GM19372 (cell line): ENCODE data around the gene P2RY14.
"Not testable (repeated sequence)": the region's sequence is repeated elsewhere in the genome, so short reads cannot be mapped to it uniquely, and the experiment has no call there.

Source experiments
- ATAC-seq: cut with Tn5 transposase; IDR thresholded peaks from one replicate; pipeline ENCODE4 v1.9.1; 2021; ENCODE audit warnings: mild to moderate bottlenecking, low read depth, moderate library complexity; ENCODE audit not compliant: unreplicated experiment

P2RY14 gene

GRCh38 chr3:151196434-151196833 is 81.9 kb downstream of the P2RY14 start:
- no peak for ATAC-seq

GRCh38 chr3:151195826-151196225 is 82.5 kb downstream of the P2RY14 start:
- ATAC-seq, result no peak

- ATAC-seq, result no peak
Observed at GRCh38 chr3:151192545-151192944, 85.8 kb downstream of the P2RY14 start.

- ATAC-seq, result no peak
Observed at GRCh38 chr3:151191095-151191494, 87.2 kb downstream of the P2RY14 start.

- ATAC-seq, result no peak
Observed at GRCh38 chr3:151183265-151183671, 95.1 kb downstream of the P2RY14 start.

GRCh38 chr3:151182349-151183079 is 95.8 kb downstream of the P2RY14 start:
- no peak for ATAC-seq

GRCh38 chr3:151178208-151178845 is 100.0 kb downstream of the P2RY14 start:
- no peak for ATAC-seq

GRCh38 chr3:151175952-151176351 is 102.4 kb downstream of the P2RY14 start:
- ATAC-seq, result no peak

- no peak for ATAC-seq
Observed at GRCh38 chr3:151174351-151174750, 104.0 kb downstream of the P2RY14 start.

GRCh38 chr3:151171145-151171757 is 107.1 kb downstream of the P2RY14 start:
- ATAC-seq, result peak; percentile 52

GRCh38 chr3:151169948-151170679 is 108.2 kb downstream of the P2RY14 start:
- ATAC-seq, result not testable (repeated sequence)

- no peak for ATAC-seq
Observed at GRCh38 chr3:151169262-151169947, 108.9 kb downstream of the P2RY14 start.

- no peak for ATAC-seq
Observed at GRCh38 chr3:151168269-151169094, 109.9 kb downstream of the P2RY14 start.

GRCh38 chr3:151166161-151166560 is 112.2 kb downstream of the P2RY14 start:
- no peak for ATAC-seq

GRCh38 chr3:151165226-151165625 is 113.1 kb downstream of the P2RY14 start:
- ATAC-seq, result no peak
